22Rv1 (cell line): Measurements from ENCODE around the gene NT5DC1.
A peak's percentile ranks its signal among the peaks of the same experiment; 100 is the strongest.

Experiments used
- H3K27ac ChIP-seq: fragments of 450-650 bp; 2 replicates; pipeline ENCODE4 v1.5.1; 2017
- ZFX ChIP-seq: fragments of 450-650 bp; IDR thresholded peaks from 2 replicates; pipeline ENCODE4 v1.6.1; 2017; ENCODE audit warnings: antibody characterized with exemption, borderline replicate concordance
- TF ChIP-seq, protein P1 (sequence below): fragments of 450-650 bp; IDR thresholded peaks from 2 replicates; pipeline ENCODE4 v1.5.1; 2017; ENCODE audit warnings: mild to moderate bottlenecking

NT5DC1 gene

DNA sequence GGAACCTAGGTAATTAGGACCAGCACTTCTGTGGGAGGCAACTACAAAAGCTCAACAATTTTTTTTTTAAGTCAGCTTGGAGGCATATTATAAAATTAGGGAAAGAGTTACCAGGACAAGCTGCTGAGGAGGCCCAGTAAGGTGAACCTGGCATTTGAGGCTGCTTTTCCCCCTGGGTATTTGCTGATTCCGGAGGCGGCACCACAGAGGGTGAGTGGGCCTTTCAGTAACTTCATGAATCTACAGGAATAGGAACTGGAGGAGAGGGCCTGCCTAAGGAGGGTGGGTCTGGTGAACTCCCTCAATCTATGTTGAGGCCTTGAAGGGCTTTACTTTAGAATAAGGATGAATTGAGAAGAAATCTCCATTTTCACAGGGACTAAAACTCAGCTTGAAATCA lies 138.6 kb downstream of the NT5DC1 start:
- no peak overlapping the region for H3K27ac ChIP-seq
- no peak for TF ChIP-seq ZFX
- TF ChIP-seq, protein P1, sequence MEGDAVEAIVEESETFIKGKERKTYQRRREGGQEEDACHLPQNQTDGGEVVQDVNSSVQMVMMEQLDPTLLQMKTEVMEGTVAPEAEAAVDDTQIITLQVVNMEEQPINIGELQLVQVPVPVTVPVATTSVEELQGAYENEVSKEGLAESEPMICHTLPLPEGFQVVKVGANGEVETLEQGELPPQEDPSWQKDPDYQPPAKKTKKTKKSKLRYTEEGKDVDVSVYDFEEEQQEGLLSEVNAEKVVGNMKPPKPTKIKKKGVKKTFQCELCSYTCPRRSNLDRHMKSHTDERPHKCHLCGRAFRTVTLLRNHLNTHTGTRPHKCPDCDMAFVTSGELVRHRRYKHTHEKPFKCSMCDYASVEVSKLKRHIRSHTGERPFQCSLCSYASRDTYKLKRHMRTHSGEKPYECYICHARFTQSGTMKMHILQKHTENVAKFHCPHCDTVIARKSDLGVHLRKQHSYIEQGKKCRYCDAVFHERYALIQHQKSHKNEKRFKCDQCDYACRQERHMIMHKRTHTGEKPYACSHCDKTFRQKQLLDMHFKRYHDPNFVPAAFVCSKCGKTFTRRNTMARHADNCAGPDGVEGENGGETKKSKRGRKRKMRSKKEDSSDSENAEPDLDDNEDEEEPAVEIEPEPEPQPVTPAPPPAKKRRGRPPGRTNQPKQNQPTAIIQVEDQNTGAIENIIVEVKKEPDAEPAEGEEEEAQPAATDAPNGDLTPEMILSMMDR: no peak

DNA sequence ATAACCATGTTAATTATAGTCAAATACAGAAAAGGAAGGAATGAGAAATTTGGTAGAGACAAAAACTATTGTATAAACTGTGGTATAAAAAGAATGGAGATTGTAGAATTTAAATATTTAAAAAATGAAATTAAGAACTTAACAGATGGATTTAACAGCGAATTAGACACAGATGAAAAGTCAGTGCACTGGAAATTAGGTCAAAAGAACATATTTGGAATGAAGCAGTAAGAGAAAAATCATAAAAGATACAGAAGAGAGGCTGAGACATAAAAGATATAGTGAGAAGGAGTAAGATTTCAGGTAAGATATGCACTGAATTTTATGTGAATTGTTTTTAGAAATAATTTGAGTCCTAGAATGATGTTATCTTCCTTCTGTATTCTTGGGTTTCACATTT lies 139.2 kb downstream of the NT5DC1 start:
- no peak overlapping the region for H3K27ac ChIP-seq
- TF ChIP-seq ZFX: no peak
- TF ChIP-seq, protein P1: no peak

DNA sequence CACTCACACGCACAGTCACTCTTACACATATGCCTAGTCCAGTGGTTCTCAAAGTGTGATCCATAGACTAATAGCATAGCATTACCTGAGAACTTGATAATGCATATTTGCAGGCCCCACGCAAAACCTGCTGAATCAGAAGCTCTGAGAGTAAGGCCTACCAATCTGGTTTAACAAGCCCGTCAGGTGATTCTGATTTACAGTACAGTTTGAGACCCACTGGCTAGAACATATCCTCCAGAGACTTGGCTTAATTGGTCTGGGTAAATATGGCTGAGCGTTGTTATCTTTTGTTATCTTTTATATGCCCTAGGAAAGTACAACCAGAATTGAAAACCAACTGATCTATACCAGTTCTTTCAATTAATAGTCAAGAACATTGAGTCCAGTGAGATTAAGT lies 143.6 kb downstream of the NT5DC1 start:
- no peak for TF ChIP-seq ZFX
- TF ChIP-seq, protein P1: no peak
- H3K27ac ChIP-seq: peak overlapping the region; percentile 50

DNA sequence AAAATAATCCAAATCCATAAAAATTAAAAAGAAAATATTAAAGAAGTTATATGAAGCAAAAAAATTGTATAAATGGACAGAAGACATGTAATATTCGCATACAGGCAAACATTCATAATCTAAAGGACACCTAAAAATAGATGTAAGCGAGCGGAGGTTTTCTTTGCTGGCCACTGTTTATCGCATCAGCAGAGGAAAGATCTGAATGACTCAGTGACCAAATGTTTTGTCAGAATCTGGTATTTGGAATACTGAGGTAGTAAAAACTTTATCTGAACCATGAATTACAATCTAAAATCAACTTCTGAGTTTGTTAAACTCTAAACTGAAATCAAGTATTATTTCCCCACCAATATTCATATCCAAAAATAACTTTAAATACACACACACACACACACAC lies 145.4 kb downstream of the NT5DC1 start:
- no peak for TF ChIP-seq ZFX
- TF ChIP-seq, protein P1: no peak
- no peak overlapping the region for H3K27ac ChIP-seq

DNA sequence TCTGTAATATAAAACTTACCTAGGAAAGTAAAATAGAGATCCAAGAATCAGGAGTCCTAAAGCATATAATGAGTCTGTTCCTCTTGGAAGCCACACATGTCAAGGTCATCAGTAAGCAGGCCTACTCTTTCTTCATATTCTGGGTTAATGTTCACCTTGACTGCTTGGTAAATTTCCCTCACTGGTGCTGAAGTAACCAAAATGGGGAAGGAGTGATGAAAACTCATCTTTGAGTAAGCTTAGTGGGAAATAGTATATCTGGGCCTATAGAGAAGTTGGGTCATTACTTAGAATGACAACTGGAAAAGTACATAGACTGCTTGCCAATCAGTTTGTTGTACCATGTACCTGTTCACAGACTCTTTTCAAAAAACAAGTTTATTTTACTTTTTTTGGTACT lies 146.6 kb downstream of the NT5DC1 start:
- no peak overlapping the region for H3K27ac ChIP-seq
- TF ChIP-seq ZFX: no peak
- TF ChIP-seq, protein P1: no peak

DNA sequence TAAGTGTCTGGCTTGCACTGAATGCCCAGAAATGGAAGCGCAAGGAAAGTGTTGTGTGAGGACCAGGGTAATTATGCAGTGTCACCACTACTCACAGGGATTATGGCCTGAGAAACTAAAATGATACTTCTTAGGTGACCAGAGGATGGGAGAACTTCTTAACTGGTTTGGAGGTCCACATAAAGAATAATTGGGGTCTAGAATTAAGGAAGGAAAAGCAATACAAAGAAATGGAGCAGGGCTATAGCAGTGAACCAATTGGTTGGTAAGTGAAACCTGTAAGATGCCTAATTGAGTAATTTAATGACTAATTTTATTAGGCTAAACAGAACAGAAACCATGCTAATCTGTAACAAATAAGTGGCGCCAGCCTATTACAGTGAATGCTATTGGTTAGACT lies 147.9 kb downstream of the NT5DC1 start:
- no peak overlapping the region for H3K27ac ChIP-seq
- TF ChIP-seq, protein P1: no peak
- TF ChIP-seq ZFX: no peak

DNA sequence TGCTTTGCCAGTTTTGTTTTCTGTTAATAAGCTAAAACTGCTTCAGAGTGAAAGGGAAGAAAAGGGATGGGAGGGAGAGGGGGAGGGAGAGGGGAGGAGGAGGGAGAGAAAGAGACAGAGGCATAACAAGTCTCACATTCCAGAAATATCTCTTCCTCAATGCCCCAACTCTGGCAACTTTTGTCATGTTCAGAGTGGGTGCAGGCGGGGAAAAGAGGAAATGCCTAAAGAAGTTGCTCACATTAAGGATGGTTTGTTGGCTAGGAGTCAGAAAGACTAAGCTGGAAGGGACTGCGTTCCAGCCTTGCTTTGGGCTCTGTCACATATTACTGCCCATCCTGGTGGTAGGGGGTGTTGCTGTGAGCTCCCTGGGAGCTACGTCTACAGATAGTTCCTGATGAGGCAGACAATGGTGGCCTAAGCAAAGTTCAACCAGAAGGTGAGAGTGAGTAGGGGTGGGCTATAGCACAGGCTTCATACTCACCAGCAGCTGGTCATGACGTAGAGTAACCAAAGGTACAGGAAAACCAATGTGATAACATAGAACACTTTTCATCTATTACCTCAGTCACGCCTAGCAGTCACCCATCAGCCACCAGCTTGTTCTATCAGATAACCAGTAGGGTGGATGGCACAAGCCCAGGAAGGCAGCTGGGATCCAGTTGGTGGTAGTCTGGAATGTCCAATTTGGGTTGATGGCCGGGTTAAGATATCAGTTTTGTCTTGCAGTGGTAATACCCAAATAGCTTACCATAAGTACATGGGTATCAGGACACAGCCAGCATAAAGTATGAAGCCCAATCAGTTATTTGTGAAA lies 151.1 kb downstream of the NT5DC1 start:
- TF ChIP-seq ZFX: no peak
- TF ChIP-seq, protein P1: no peak
- H3K27ac ChIP-seq: no peak overlapping the region
